Measurements from ENCODE around the gene CFAP299. TPM values are rescaled to one million over a fixed set of nuclear protein-coding genes. Genes with fewer than 3 reads are reported as not detected.

Gene CFAP299
- total and polyA plus RNA-seq, 2 donors (not counting 3 experiments of a cell fraction or from before 2014, with no cell fraction given): not detected

DNA sequence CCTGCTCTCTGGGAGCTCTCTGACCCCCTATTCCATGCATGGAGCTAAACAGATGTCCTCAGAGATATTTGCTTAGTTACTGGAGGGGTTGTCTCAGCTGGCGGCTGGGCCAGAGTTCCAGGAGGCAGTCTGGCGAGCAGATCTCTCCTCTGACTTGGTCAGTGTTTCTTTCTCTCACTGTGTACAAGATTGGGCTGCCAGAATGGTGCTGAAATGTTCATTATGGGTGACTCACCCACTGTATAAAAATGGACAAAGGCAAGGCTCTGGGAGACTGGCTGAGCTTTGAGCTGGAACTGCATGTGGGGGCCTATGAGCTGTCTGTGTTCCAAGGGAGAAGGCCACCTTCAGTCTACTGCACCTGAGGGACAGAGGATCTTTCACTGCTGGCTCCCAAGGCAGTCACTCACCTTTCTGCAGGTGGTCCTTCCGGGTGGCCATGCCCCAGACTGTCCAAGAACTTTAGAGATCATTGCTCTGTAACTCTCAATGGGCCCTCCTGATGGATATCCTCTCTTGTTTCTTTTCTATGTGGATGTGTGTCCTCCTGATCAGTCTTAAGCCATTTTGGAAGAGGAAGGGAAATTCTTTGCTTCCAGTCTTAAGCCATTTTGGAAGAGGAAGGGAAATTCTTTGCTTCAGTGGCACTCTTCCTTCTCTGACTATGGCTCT is 88.2 kb downstream of the CFAP299 start:
- no peaks in the 10 kb centered on the region for H3K79me2 ChIP-seq (ENCODE audit: control insufficient read depth, insufficient read depth, low read length)
- no peak overlapping the region for H3K4me3 ChIP-seq (replicated peaks in 1 of 3; ENCODE audit: insufficient read depth in 1 of 3, low read depth in 1 of 3, low read length in 3 of 3)
- H3K27ac ChIP-seq (ENCODE audit: insufficient read depth, low read depth, low read length): no peak overlapping the region
- ChIA-PET POLR2A (no interaction called here), CTCF (interaction anchor here (1.0 kb wide), 1 partner anchor 11 kb away, joined by 3 read pairs; no protein-coding TSS in a partner anchor)
- DNase-seq (ENCODE audit: low read depth, low spot score): no peak
- intact Hi-C loops (cut with micrococcal nuclease): no loop called here
- H3K36me3 ChIP-seq (ENCODE audit: control insufficient read depth in 2 of 2, extremely low read depth in 1 of 2, insufficient read depth in 2 of 2, low read length in 2 of 2): no peaks in the 10 kb centered on the region
- no peaks in the 10 kb centered on the region for H3K4me1 ChIP-seq (ENCODE audit: control insufficient read depth, extremely low read depth, insufficient read depth, low read length)
- no peak for FAIRE-seq
- H3K9ac ChIP-seq (replicated peaks; ENCODE audit: extremely low read depth, insufficient read depth, low read length): no peak overlapping the region
- no peak overlapping the region for H2AFZ ChIP-seq (ENCODE audit: low read depth, low read length)
- no peaks in the 10 kb centered on the region for H4K20me1 ChIP-seq (replicated peaks; ENCODE audit: control insufficient read depth, extremely low read depth, insufficient read depth, low read length)
- BruUV-seq (replicated peaks): no TSS peak
- dilution Hi-C loops (cut with MboI; ENCODE audit: extremely low pct_ligation_motif_present, low sequenced_read_pairs): no loop called here
- TF ChIP-seq GATA2 (IDR thresholded peaks at IDR 0.05; ENCODE audit: insufficient read depth, insufficient read length, low read depth, low read length): no peak
- TF ChIP-seq JUN (IDR thresholded peaks at IDR 0.05; ENCODE audit: borderline replicate concordance, insufficient read depth, insufficient read length, low read depth): no peak
- TF ChIP-seq CTCF (IDR thresholded peaks at IDR 0.05; ENCODE audit: extremely low read depth in 1 of 2, insufficient read depth in 1 of 2, low read depth in 1 of 2, low read length in 2 of 2): no peak
- no peaks in the 10 kb centered on the region for H3K9me3 ChIP-seq (replicated peaks; ENCODE audit: control insufficient read depth, insufficient read depth, low read length)
- H3K9me1 ChIP-seq (replicated peaks; ENCODE audit: control insufficient read depth, extremely low read depth, insufficient read depth, low read length): no peaks in the 10 kb centered on the region
- H3K27me3 ChIP-seq (ENCODE audit: control insufficient read depth in 2 of 2, insufficient read depth in 2 of 2, low read length in 2 of 2): no peaks in the 10 kb centered on the region
- no peak overlapping the region for H3K4me2 ChIP-seq (ENCODE audit: insufficient read depth, low read length)

- intact Hi-C loops (cut with micrococcal nuclease) (no loop called here), dilution Hi-C loops (cut with MboI; ENCODE audit: extremely low pct_ligation_motif_present, low sequenced_read_pairs) (no loop called here)
- no peaks in the 10 kb centered on the region for H3K9me3 ChIP-seq (replicated peaks; ENCODE audit: control insufficient read depth, insufficient read depth, low read length)
- BruUV-seq (replicated peaks): no TSS peak
- no peaks in the 10 kb centered on the region for H3K79me2 ChIP-seq (ENCODE audit: control insufficient read depth, insufficient read depth, low read length)
- ChIA-PET CTCF (interaction anchor here (1.0 kb wide), 1 partner anchor 11 kb away, joined by 3 read pairs; no protein-coding TSS in a partner anchor), POLR2A (no interaction called here)
- no peaks in the 10 kb centered on the region for H3K27me3 ChIP-seq (ENCODE audit: control insufficient read depth in 2 of 2, insufficient read depth in 2 of 2, low read length in 2 of 2)
- H3K9me1 ChIP-seq (replicated peaks; ENCODE audit: control insufficient read depth, extremely low read depth, insufficient read depth, low read length): no peaks in the 10 kb centered on the region
- no peaks in the 10 kb centered on the region for H4K20me1 ChIP-seq (replicated peaks; ENCODE audit: control insufficient read depth, extremely low read depth, insufficient read depth, low read length)
- no peak overlapping the region for H3K4me3 ChIP-seq (replicated peaks in 1 of 3; ENCODE audit: insufficient read depth in 1 of 3, low read depth in 1 of 3, low read length in 3 of 3)
- H3K36me3 ChIP-seq (ENCODE audit: control insufficient read depth in 2 of 2, extremely low read depth in 1 of 2, insufficient read depth in 2 of 2, low read length in 2 of 2): no peaks in the 10 kb centered on the region
- FAIRE-seq (no peak), DNase-seq (ENCODE audit: low read depth, low spot score) (no peak)
- no peak for TF ChIP-seq CTCF (IDR thresholded peaks at IDR 0.05; ENCODE audit: extremely low read depth in 1 of 2, insufficient read depth in 1 of 2, low read depth in 1 of 2, low read length in 2 of 2)
- TF ChIP-seq EZH2 (IDR thresholded peaks at IDR 0.05; ENCODE audit: borderline replicate concordance, low read depth, low read length, severe bottlenecking): no peak
- TF ChIP-seq GATA2 (IDR thresholded peaks at IDR 0.05; ENCODE audit: insufficient read depth, insufficient read length, low read depth, low read length): no peak
- TF ChIP-seq JUN (IDR thresholded peaks at IDR 0.05; ENCODE audit: borderline replicate concordance, insufficient read depth, insufficient read length, low read depth): no peak
- no peak for TF ChIP-seq MAX (IDR thresholded peaks at IDR 0.05; ENCODE audit: insufficient read depth, insufficient read length)
- TF ChIP-seq POLR2AphosphoS5 (IDR thresholded peaks at IDR 0.05; ENCODE audit: insufficient read depth, low read depth, low read length): no peak
- no peak for TF ChIP-seq POLR2A (IDR thresholded peaks at IDR 0.05; ENCODE audit: low read depth, low read length)
- H2AFZ ChIP-seq (ENCODE audit: low read depth, low read length): no peak overlapping the region
- no peak overlapping the region for H3K27ac ChIP-seq (ENCODE audit: insufficient read depth, low read depth, low read length)
- no peaks in the 10 kb centered on the region for H3K4me1 ChIP-seq (ENCODE audit: control insufficient read depth, extremely low read depth, insufficient read depth, low read length)
- H3K4me2 ChIP-seq (ENCODE audit: insufficient read depth, low read length): no peak overlapping the region
- H3K9ac ChIP-seq (replicated peaks; ENCODE audit: extremely low read depth, insufficient read depth, low read length): no peak overlapping the region
Observed at GRCh38 chr4:80424225-80424581, 88.7 kb downstream of the CFAP299 start.

All from endothelial cell of umbilical vein (primary cell).